ENCODE data around the gene RNF114.
"Not testable (repeated sequence)": the region's sequence is repeated elsewhere in the genome, so short reads cannot be mapped to it uniquely, and the experiment has no call there.

Gene RNF114

DNA sequence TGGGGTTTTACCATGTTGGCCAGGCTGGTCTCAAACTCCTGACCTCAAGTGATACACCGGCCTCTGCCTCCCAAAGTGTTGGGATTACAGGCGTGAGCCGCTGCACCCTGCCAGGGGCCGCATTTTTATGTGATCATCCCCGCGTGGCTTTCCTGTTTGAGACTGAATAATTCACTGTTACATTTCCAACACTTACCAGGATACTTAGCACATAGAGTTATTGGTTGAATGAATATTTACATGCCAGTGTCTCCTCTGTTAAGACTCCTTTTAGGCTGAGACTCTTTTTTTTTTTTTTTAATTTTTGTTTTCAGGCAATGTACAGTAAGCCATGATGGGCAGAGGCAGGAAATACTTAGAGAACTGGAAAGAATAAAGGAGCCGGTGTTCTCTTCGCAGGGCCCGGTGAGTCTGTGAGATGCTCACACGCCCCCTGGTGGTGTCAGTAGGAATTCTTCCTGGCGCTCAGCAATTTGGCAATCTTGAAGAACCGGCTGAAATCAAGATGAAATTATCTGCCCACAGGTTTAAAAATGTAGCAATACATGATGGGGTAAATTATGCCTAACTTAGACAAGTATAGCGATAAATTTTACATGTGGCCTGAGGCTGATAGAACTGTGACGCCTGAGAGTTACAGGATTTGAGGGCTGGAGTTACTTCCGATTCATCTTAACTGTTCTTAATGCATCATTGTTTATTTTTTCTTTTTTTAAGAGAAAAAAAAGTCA, 7.6 kb upstream of the RNF114 start:
- peak; percentile 79 for DNase-seq

DNA sequence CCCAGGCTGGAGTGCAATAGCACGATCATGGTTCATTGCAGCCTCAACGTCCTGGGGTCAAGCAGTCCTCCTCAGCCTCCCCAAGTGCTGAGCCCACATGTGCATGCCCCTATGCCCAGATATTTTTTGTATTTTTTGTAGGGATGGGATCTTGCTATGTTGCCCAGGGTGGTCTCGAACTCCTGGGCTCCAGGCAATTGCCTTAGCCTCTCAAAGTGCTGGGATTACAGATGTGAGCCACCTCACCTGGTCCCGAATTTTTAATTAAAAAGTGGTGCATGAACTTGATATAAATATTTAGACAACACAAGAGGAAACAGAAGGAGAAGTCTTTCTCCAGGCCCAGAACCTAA, 7.1 kb upstream of the RNF114 start:
- DNase-seq: no peak

DNA sequence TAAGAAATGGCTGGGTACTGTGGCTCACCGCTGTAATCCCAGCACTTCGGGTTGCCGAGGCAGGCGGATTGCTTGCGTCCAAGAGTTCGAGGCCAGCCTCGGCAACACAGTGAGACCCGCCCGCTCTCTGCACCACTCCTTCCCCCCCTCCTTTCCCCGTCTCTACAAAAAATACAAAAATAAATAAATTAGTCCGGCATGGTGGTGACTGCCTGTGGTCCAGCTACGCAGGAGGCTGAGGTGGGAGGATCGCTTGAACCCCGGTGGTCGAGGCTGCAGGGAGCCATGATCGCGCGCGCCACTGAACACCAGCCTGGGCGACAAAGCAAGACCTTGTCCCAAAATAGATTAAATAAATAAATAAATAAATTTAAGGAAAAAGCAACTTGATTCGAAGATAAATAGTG, 448 bp upstream of the RNF114 start:
- DNase-seq: no peak

DNA sequence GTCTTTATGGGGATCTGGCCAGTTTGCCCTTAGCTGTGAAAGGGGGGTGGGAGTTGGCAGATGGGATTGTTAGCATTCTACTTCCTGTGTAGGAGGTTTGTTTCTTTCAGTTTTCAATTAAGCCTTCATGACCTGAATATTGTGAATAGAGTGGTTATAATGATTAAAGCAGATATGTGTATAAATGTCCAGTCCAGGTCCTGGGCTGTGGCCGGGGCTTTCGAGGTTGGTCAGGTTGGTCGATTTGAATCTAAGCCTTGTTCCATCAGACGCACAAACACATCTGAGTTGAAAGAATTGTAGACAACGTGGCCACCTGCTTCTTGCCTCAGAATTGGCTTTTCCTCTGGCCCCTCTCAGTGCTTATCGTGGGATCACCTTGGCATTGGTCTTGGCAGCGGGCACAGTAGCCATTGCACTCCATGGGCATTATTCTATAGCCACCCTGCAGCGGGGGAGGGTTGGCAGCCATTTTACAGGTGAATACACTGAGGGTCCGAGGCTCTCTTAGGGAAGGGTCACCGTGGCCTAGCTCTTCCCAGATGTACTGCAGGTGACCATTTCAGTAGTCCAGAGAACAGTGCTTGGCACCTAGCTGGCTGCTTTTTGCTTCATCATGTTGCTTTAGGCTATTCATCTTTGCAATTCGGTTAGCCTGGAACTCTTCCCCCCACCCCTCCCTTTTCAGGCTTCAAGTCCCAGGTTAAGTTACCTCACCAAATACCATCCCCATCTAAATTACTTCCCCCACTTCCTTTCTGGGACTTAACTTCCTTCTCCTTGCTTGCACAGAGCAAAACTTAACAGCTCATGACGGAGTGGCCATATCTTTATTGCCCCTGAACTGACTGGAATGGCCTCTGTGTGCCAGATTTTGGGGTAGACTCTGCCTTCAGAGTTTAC, 1.1 kb downstream of the RNF114 start:
- no peak for DNase-seq

DNA sequence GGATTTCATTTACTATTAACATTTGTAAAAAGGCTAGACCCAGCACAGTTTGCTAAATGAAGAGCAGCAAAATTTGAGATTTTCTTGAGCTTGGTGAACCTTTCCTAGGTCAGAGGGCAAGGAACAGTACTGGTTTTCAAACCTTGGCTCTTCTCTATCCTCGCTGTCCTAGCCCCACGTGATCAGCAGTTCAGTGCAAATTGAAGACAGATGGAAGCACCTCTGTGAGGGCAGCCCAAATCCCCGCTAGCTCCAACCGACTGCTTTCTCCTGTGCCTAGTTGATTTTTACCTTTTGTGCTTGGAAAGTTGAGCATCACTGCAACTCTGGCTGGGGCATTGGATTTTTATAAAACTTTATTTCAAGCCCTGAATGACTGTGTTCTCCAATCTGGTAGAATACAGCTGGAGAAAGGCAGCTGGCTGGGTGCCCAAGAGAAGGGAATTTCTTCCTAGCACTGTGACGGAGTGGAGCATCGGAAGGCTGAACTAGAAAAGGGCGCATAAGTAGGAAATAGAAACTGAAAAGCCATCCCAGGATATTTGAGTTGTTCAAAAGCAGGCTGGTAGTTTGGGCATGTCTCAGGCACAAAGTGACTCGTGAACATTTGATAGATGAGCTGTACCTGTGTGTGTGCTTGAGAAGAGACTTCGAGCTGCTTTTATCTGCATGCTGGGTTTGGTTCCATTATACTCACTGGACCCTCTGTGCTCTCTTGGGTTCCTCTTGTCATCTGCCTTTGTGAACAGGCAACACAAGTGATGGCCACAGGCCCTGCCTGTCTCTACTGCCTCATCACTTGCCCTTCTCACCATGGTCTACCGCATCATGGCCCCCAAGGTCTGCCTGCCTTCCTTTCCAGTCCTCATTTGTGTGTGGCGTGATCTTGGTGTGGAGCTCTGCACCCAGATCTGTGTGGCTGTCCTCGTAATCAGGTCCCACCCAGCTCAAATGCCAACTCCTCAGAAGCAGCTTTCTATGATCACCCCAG, 2.3 kb downstream of the RNF114 start:
- DNase-seq: no peak

DNA sequence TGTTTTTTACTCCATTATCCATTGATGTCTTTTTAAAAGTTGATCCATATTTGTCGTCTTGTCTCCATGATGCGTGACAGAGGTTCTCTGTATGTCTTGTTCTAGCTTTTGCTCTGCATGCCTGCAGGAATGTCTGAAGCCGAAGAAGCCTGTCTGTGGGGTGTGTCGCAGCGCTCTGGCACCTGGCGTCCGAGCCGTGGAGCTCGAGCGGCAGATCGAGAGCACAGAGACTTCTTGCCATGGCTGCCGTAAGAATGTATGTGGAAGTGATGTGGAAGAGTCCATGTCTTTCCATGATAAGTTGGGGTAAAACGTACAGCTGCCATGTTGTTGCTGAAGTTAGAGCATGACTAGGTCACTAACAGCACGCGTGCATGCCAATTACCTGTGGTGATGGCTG, 5.3 kb downstream of the RNF114 start:
- no peak for DNase-seq

DNA sequence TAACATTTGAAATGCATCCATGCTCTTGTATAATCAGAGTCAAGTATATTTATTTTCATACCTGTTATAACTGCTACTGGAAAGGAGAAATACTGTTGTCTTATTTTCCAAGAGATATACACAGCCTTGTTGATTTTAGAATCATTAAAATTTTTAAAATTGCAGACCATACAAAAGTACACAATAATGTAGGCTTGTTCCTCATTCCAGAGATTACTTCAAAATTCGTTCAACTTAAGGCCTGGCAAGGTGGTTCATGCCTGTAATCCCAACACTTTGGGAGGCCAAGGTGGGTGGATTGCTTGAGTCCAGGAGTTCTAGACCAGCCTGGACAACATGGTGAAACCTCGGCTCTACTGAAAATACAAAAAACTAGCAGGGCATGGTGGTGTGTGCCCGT, 6.1 kb downstream of the RNF114 start:
- no peak for DNase-seq

DNA sequence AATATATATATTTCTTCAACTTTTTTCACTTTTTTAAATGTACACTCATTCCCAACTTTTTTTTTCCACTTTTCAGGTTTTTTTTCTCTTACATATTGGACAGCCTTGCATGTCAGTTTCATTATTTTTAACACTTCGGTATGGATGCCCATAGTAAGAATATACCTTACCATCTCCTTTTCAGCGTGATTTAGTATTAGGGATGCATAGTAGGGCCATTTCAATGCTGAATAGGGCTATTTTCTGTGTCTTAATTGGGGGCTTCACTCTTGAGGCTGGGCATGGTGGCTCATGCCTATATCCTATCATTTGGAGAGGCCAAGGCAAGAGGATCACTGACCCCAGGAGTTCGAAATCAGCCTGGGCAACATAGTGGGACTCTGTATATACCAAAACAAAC, 6.7 kb downstream of the RNF114 start:
- DNase-seq: no peak

- DNase-seq: no peak
Measured at GRCh38 chr20:49945306-49945700, 9.1 kb downstream of the RNF114 start.

DNA sequence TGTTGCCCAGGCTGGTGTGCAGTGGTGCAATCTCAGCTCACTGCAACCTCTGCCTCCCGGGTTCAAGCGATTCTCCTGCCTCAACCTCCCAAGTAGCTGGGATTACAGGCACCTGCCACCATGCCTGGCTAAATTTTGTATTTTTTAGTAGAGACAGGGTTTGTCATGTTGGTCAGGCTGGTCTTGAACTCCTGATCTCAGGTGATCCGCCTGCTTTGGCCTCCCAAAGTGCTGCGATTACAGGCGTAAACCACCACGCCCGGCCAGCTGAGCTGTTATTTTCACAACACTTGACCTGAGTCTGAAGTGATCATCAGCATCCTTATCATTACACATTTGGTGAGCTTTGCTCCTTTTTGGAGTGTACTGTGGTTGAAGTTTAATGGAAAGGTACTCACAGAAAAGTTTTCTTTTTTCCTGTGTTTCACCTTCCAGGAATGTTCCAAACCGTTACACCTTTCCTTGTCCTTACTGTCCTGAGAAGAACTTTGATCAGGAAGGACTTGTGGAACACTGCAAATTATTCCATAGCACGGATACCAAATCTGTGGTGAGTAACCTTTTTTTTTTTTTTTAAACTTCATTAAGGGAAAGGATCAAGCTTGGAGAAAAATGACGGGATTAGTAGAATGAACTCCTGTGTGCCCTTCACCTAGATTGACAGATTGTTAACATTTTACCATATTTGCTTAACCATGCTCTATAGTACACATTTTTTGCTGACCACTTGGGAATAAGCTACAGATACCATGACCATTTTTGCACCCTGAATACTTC, 9.7 kb downstream of the RNF114 start:
- DNase-seq: no peak

GRCh38 chr20:49948178-49948577, 12.0 kb downstream of the RNF114 start:
- DNase-seq: no peak

DNA sequence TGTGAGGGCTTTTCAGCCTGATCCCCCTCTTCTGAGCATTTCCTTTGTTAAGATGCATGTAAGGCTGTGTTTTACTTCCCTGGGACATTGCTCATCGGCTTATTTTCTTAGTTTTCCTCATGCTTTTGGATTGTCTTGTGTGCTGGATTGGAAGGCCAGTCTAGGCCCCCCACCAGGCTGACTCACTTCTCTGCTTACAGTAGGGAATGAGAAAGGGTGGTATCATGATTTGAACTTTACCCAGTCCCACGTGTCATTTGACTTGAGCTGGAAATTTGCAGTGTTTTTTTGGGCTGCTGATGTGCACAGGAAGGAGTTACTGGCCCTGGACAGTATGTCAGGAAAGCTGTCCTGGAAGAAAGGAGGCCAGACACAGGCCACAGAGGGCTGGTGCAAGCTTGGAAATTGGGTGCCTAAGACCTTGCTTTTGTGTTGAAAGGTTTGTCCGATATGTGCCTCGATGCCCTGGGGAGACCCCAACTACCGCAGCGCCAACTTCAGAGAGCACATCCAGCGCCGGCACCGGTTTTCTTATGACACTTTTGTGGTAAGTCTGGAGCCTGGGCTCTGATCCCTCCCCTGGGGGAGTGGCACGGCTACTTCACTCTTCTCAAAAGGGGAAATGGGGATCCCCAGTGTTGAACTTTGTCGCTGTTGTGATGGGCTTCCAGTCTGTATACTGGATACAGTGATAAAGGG, 12.8 kb downstream of the RNF114 start:
- no peak for DNase-seq

- no peak for DNase-seq
Measured at GRCh38 chr20:49951151-49951550, 15.0 kb downstream of the RNF114 start.

GRCh38 chr20:49955167-49955566, 19.0 kb downstream of the RNF114 start:
- no peak for DNase-seq

DNA sequence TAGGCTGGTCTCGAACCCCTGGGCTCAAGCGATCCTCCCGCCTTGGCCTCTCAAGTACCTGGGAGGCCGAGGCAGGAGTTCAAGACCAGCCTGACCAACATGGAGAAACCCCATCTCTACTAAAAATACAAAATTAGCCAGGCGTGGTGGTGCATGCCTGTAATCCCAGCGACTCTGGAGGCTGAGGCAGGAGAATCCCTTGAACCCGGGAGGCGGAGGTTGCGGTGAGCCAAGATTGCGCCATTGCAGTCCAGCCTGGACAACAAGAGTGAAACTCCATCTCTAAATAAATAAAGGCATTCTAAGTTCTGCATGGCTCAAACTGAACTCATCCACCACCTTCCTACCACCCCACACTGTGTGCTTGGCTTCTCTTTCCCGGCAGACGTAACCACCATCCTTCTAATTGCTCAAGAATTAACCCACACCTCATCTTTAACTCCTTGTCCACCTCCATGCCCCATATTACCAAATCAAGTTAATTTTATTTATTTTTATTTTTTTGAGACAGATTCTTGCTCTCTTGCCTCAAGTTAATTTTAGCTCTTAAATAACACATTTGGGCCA, 19.7 kb downstream of the RNF114 start:
- not testable (repeated sequence) for DNase-seq

- no peak for DNase-seq
Measured at GRCh38 chr20:49956689-49957088, 20.5 kb downstream of the RNF114 start.

- DNase-seq: not testable (repeated sequence)
Measured at GRCh38 chr20:49957089-49957938, 21.1 kb downstream of the RNF114 start.

GRCh38 chr20:49961413-49961812, 25.2 kb downstream of the RNF114 start:
- no peak for DNase-seq

DNA sequence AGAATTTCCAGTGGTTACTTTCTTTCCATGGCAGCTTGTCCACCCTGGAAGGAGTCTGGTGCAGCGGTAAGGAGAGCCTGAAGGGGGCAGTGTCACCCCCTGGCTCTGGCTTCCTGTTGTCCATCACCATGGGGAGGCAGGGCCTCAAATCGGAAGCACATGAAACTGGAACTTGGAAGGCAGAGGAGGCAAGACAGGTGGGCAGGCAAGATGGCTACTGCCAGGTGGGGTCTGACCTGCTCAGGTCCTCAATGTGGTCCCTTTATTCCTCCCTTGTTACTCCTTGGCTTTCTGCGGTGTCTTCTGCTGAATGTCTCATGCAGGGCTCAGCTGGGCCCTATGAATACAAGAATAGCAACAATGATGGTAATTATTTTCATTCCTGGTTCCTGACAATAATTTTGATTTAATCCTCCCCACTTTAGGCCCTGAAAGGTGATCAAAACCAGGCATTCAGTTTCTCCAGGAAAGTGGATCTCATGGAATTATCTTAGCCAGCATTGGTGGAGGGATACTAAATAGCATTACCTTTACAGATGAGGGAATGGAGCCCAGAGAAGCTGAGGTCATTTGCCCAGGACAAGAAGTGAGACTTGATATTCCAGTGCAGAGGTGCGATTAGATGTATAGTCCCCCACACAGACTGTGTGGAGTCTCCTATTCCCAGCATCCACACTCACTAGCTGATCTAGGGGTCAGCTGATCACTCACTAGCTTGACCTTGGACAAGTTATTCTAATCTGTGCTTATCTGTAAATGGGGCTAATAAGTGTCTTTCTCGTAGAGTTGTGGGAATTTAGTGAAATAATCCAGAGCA, 29.0 kb downstream of the RNF114 start:
- DNase-seq: no peak
